HEK293 (cell line): ENCODE measurements around the gene LMNTD2.
A peak's percentile ranks its signal among the peaks of the same experiment; 100 is the strongest.

Experiments
- CTCF ChIA-PET: fragments of 350-600 bp; formaldehyde crosslinking; extraction: SDS; loops from one replicate; lab custom pipeline; 2021; ENCODE audit warnings: antibody characterized with exemption; lab: Yijun Ruan, JAX
- POLR2A ChIA-PET: fragments of 300-600 bp; formaldehyde crosslinking; extraction: SDS; loops from one replicate; lab custom pipeline; 2020; ENCODE audit warnings: antibody characterized with exemption, inconsistent platforms; lab: Yijun Ruan, JAX
- H3K27ac ChIP-seq: fragments of 200-500 bp; sonication (Bioruptor generic); 2 replicates; pipeline ENCODE4 v1.5.1; 2014; ENCODE audit warnings: low read depth, low read length, control low read depth, inconsistent platforms; ENCODE audit errors: extremely low read depth
- H3K36me3 ChIP-seq, 2 experiments: fragments of 200-500 bp in 1 of 2; sonication (Bioruptor generic) in 1 of 2; 1 replicate in 1 of 2; 2 replicates in 1 of 2; pipeline ENCODE4 v1.5.1; 2014 to 2017; ENCODE audit warnings: inconsistent platforms in 2 of 2, low read length in 2 of 2; ENCODE audit not compliant: control insufficient read depth in 2 of 2, insufficient read depth in 1 of 2
- H3K4me1 ChIP-seq: fragments of 200-500 bp; sonication (Bioruptor generic); 2 replicates; pipeline ENCODE4 v1.5.1; 2014; ENCODE audit warnings: mild to moderate bottlenecking, low read length, inconsistent platforms; ENCODE audit not compliant: control insufficient read depth, insufficient read depth
- H3K4me3 ChIP-seq: 2 replicates; pipeline ENCODE4 v1.5.1; 2011; ENCODE audit warnings: low read depth, mild to moderate bottlenecking, control low read depth, low read length, moderate library complexity
- H3K9me3 ChIP-seq: fragments of 200-500 bp; sonication (Bioruptor generic); 2 replicates; pipeline ENCODE4 v1.5.1; 2014; ENCODE audit warnings: low read depth, low read length, inconsistent platforms; ENCODE audit not compliant: control insufficient read depth, insufficient read depth
- BCL11B ChIP-seq: fragments of 450-650 bp; formaldehyde crosslinking; IDR thresholded peaks from 2 replicates; pipeline ENCODE4 v1.5.1; 2016; ENCODE audit warnings: low read depth, missing biosample characterization, missing genetic modification characterization
- GLIS2 ChIP-seq: fragments of 450-650 bp; formaldehyde crosslinking; IDR thresholded peaks from 2 replicates; pipeline ENCODE4 v1.5.1; 2016; ENCODE audit warnings: missing biosample characterization, missing genetic modification characterization
- KLF7 ChIP-seq: fragments of 450-650 bp; formaldehyde crosslinking; IDR thresholded peaks from 2 replicates; pipeline ENCODE4 v1.5.1; 2016; ENCODE audit warnings: missing biosample characterization, missing genetic modification characterization, borderline replicate concordance
- MZF1 ChIP-seq: fragments of 450-650 bp; formaldehyde crosslinking; IDR thresholded peaks from 2 replicates; pipeline ENCODE4 v1.5.1; 2017; ENCODE audit warnings: missing biosample characterization, missing genetic modification characterization, borderline replicate concordance
- ZBTB21 ChIP-seq: fragments of 450-650 bp; formaldehyde crosslinking; IDR thresholded peaks from 2 replicates; pipeline ENCODE4 v1.5.1; 2017; ENCODE audit warnings: missing biosample characterization, missing genetic modification characterization
- ZBTB7A ChIP-seq: fragments of 450-650 bp; formaldehyde crosslinking; IDR thresholded peaks from 2 replicates; pipeline ENCODE4 v1.5.1; 2016; ENCODE audit warnings: low read depth, missing biosample characterization, missing genetic modification characterization
- ZFP69B ChIP-seq: fragments of 450-650 bp; formaldehyde crosslinking; IDR thresholded peaks from 2 replicates; pipeline ENCODE4 v1.5.1; 2016; ENCODE audit warnings: missing biosample characterization, missing genetic modification characterization
- ZNF121 ChIP-seq: fragments of 450-650 bp; formaldehyde crosslinking; IDR thresholded peaks from 2 replicates; pipeline ENCODE4 v1.5.1; 2016; ENCODE audit warnings: missing biosample characterization, missing genetic modification characterization
- ZNF426 ChIP-seq: fragments of 450-650 bp; formaldehyde crosslinking; IDR thresholded peaks from 2 replicates; pipeline ENCODE4 v1.5.1; 2017; ENCODE audit warnings: missing biosample characterization, missing genetic modification characterization, mild to moderate bottlenecking, inconsistent platforms, moderate library complexity
- ZNF521 ChIP-seq: fragments of 450-650 bp; formaldehyde crosslinking; IDR thresholded peaks from 2 replicates; pipeline ENCODE4 v1.5.1; 2017; ENCODE audit warnings: missing biosample characterization, mild to moderate bottlenecking, missing genetic modification characterization
- ZNF658 ChIP-seq: fragments of 450-650 bp; formaldehyde crosslinking; IDR thresholded peaks from 2 replicates; pipeline ENCODE4; 2016; ENCODE audit warnings: missing biosample characterization, missing genetic modification characterization
- ZNF670 ChIP-seq: fragments of 450-650 bp; formaldehyde crosslinking; IDR thresholded peaks from 2 replicates; pipeline ENCODE4 v1.5.1; 2016; ENCODE audit warnings: missing biosample characterization, missing genetic modification characterization, low read depth
- ZNF707 ChIP-seq: fragments of 450-650 bp; formaldehyde crosslinking; IDR thresholded peaks from 2 replicates; pipeline ENCODE4 v1.5.1; 2016; ENCODE audit warnings: missing biosample characterization, missing genetic modification characterization
- ZNF791 ChIP-seq: fragments of 450-650 bp; formaldehyde crosslinking; IDR thresholded peaks from 2 replicates; pipeline ENCODE4 v1.5.1; 2016; ENCODE audit warnings: missing biosample characterization, missing genetic modification characterization
- TF ChIP-seq, protein P1 (sequence below): fragments of 450-650 bp; formaldehyde crosslinking; IDR thresholded peaks from 2 replicates; pipeline ENCODE4 v1.5.1; 2017; ENCODE audit warnings: missing biosample characterization, missing genetic modification characterization
- TF ChIP-seq, protein P2 (sequence below): fragments of 450-650 bp; formaldehyde crosslinking; IDR thresholded peaks from 2 replicates; pipeline ENCODE4 v1.5.1; 2016; ENCODE audit warnings: missing biosample characterization, missing genetic modification characterization

The LMNTD2 gene

DNA sequence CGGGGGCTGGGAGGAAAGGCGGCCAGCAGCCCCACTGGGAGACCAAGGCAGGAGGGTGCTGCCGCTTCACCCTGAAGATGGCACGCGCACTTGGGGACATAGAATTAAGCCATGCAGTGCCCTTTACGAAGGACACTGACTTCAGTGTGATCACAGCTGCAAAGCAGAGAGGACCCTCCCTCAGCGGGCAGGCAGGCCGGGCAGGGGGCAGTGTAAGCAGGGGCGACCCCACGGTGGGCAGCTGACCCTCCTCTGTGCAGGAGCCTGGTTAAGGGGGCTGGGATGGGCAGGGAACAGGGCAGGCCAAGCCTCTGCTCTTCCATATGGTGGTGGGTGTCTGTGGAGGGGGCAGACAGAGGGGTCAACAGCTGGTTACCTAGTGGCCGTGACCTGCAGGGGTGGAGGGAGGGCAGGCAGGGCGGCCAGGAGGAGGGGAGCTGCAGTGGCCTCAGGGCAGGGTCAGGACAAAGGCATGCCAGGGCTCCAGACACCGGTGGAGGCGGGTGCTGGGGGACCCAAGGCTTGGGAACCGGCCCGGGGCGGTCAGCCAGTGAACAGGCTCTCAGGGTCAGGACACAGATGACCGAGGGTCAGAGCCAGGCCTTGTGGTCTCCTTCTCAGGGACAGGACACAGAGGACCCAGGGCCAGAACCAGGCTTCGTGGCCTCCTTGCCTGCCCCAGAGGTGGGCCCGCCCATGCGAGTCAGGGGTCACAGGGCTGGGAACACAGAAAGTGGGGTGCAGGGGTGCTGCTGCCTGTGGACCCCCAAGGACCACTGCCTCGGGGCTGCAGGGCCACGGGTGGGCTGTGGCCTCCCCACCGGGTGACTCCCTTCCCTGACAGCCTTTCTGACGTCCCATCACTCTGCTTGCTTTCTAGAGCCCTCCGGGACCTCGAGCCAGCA, 7.2 kb downstream of the LMNTD2 start:
- CTCF ChIA-PET = interaction anchor here (0.5 to 2.8 kb wide), 6 partner anchors 9 to 313 kb away, joined by 3 to 11 read pairs (median 4); no protein-coding TSS in a partner anchor

DNA sequence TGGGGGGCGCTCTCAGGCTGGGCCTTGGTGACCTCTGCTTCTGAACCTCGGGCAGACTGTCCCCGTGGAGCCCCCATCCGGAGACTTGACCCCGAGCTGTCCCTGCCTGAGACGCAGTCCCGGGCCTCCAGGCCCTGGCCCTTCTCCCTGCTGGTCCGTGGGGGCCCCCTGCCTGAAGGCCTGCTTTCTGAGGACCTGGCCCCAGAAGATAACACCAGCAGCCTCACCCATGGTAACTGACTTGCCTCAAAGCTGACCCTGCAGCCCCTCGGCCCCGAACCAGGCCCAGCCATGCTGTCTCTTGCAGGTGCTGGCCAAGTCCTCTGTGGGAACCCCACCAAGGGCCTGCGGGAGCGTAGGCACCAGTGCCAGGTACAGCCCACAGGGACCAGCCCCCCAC, 8.9 kb downstream of the LMNTD2 start:
- POLR2A ChIA-PET = interaction anchor here (0.6 to 1.0 kb wide), 2 partner anchors 9 to 10 kb away, joined by 3 to 5 read pairs; no protein-coding TSS in a partner anchor
- Histone ChIP-seq H3K9me3 (no peaks in the 10 kb centered on the region), H3K4me3 (no peak overlapping the region), H3K27ac (no peak overlapping the region), H3K4me1 (no peaks in the 10 kb centered on the region), H3K36me3 (no peaks in the 10 kb centered on the region)
- CTCF ChIA-PET = no interaction called here
- TF ChIP-seq ZFP69B (tag by site-specific recombination) = no peak
- TF ChIP-seq GLIS2 (tag by site-specific recombination) = 0 out of 2 replicates have a peak, but pooled peaks have one; percentile 29
- no peak for TF ChIP-seq ZBTB21

More for the DNA sequence above, 7.2 kb downstream of the LMNTD2 start:
- no peaks in the 10 kb centered on the region for H3K36me3 ChIP-seq
- H3K9me3 ChIP-seq = no peaks in the 10 kb centered on the region
- TF ChIP-seq ZBTB7A (tag by site-specific recombination) = no peak
- TF ChIP-seq, protein P1, sequence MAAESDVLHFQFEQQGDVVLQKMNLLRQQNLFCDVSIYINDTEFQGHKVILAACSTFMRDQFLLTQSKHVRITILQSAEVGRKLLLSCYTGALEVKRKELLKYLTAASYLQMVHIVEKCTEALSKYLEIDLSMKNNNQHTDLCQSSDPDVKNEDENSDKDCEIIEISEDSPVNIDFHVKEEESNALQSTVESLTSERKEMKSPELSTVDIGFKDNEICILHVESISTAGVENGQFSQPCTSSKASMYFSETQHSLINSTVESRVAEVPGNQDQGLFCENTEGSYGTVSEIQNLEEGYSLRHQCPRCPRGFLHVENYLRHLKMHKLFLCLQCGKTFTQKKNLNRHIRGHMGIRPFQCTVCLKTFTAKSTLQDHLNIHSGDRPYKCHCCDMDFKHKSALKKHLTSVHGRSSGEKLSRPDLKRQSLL (tag by site-specific recombination) = 0 out of 2 replicates have a peak, but pooled peaks have one; percentile 39
- TF ChIP-seq, protein P2, sequence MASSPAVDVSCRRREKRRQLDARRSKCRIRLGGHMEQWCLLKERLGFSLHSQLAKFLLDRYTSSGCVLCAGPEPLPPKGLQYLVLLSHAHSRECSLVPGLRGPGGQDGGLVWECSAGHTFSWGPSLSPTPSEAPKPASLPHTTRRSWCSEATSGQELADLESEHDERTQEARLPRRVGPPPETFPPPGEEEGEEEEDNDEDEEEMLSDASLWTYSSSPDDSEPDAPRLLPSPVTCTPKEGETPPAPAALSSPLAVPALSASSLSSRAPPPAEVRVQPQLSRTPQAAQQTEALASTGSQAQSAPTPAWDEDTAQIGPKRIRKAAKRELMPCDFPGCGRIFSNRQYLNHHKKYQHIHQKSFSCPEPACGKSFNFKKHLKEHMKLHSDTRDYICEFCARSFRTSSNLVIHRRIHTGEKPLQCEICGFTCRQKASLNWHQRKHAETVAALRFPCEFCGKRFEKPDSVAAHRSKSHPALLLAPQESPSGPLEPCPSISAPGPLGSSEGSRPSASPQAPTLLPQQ (tag by site-specific recombination) = 0 out of 2 replicates have a peak, but pooled peaks have one; percentile 50
- TF ChIP-seq ZNF426 (tag by site-specific recombination) = no peak
- peak; percentile 35; the same call in 1 of the 2 replicates for TF ChIP-seq BCL11B (tag by site-specific recombination)
- no peak overlapping the region for H3K27ac ChIP-seq
- POLR2A ChIA-PET = interaction anchor here (0.5 to 0.8 kb wide), 3 partner anchors 10 to 60 kb away, joined by 3 to 5 read pairs (median 3); no protein-coding TSS in a partner anchor
- no peaks in the 10 kb centered on the region for H3K4me1 ChIP-seq
- no peak overlapping the region for H3K4me3 ChIP-seq

DNA sequence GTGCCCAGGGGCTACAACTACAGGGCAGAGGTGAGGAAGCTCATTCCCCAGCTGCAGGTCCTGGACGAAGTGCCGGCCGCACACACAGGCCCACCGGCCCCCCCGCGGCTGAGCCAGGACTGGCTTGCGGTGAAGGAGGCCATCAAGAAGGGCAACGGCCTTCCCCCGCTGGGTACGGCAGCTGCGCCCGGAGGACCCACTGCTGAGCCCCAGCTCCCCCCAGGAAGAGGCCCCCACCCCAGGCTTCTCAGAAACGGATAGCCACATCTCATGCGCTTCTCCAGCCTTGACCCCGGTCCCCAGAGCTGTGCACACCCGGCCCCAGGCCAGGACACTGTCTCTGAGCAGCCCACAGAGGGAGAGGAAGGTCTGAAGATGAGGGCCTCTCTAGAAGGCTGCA, 9.4 kb downstream of the LMNTD2 start:
- H3K9me3 ChIP-seq = no peaks in the 10 kb centered on the region
- ChIA-PET POLR2A (interaction anchor here (1.0 kb wide), 1 partner anchor 11 kb away, joined by 3 read pairs; no protein-coding TSS in a partner anchor), CTCF (no interaction called here)
- H3K4me1 ChIP-seq = no peaks in the 10 kb centered on the region
- TF ChIP-seq KLF7 (tag by site-specific recombination) = no peak
- no peak for TF ChIP-seq ZNF707 (tag by site-specific recombination)
- TF ChIP-seq, protein P2 (tag by site-specific recombination) = no peak
- no peak for TF ChIP-seq MZF1 (tag by site-specific recombination)
- TF ChIP-seq ZNF521 = no peak
- TF ChIP-seq ZNF658 (tag by site-specific recombination) = no peak
- TF ChIP-seq ZNF121 = no peak
- no peak for TF ChIP-seq ZNF791 (tag by site-specific recombination)
- no peak for TF ChIP-seq ZBTB21
- TF ChIP-seq ZNF670 (tag by site-specific recombination) = no peak
- no peak overlapping the region for H3K27ac ChIP-seq
- no peaks in the 10 kb centered on the region for H3K36me3 ChIP-seq
- no peak overlapping the region for H3K4me3 ChIP-seq
